Stimulated activated CD4-positive, alpha-beta T cell treated with anti-CD3 and anti-CD28 coated beads, Interleukin-2, amount 100 ng/mL, for 24 hours (primary cell): Measurements from ENCODE around the gene MBL2.
A peak's percentile ranks its signal among the peaks of the same experiment; 100 is the strongest.

Experiments used
- DNase-seq, 2 donors: peaks; one replicate each; pipeline ENCODE4 v3.0.0-alpha.2; 2020

MBL2 gene

DNA sequence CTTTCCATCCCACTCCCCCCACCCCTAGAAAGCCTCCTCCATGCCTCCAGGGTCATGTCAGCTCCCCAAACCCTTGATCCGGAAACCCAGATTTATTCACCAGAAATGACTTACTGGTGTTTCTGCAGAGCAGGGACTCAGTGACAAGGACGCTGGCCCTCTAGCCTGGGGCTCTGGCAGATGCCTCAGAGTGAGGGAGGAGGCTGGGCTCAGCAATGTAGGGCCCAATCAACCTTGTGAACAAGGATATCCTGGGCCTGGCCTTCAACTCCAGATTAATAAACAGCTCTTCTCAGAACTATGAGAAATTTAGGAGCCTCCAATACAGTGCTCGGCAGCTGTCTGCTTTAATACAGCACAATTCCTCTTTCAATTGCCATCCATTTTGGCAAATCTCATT is at the start of gene MBL2:
Gene MBL2, minus strand, starts transcription at position 162 of the 400 bp plus-strand sequence. CDS start 1,149 bp downstream, outside the sequence.
- no peak for DNase-seq

DNA sequence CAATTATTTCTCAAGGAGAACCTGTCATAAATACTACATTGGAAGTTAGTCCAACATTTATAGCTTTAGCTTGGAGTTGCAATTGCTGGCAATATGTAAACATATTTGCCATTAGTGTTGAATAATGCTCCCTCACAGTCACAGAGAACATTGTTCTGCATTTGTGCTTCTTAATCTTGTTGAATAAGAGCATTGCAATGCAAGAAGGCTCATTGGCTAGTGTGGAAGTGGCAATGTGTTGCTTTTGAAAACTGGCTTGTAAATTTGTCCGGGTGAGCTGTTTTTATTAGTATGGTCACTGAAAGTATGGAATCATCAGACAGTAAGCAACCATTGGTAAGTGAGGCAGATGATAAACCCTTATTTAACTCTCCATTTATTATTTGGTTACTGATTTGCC is 47.7 kb upstream of the MBL2 start:
- no peak for DNase-seq

DNA sequence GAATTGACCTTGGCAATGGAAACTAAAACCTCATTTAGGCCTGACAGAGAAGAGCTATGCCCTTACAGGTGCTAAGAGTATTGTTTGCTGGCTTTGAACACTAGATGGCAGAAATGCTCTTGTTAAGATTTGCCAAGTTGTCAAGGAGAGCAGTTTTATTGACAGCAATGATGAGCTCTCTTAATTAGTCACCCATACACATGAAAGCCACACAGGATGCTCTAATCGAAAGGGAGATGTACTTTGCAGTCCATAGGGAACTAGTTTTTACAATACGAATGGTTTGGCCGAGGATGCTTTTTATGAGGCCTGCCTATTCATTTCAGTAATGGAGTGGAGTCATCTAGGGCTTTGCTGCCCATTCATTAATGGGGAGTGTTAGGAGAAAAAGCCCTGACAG is 45.4 kb upstream of the MBL2 start:
- DNase-seq = no peak

DNA sequence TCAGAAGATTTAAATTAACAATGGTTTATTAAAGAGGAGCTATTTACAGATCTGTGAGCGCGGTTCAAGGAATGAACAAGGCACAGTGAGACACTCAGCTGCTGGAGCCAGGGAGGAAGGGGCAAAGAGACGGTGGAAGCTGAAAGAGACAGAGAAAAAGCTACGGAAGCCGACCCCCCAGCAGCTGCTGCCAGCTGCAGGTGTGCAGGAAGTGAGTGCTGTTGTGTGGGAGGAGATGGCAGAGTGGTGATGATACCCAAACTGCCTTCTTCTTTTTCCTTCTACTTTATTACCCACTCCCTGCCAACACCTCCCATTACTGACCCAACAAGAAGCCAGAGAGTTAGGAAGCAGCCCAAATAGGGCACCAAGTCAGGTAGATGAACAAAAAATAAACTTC is 41.9 kb upstream of the MBL2 start:
- DNase-seq = no peak

DNA sequence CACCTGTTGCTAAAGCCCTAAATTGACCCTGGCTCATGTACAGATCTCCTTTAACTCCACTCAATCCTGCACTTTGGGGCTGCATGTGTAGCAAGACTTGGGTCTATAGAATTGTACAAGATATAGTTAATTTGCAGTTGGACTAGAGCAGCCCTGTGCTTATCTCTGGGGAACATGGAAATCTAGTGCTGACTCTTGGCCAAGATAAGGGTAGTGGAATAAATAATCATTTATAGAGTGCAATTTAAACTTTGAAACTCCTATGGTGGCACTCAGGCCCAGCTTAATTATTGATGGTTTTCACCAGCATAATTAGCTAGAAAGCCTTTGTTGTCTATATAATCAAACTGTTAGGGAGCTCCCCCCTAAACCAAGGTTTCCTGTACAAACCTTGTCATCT is 39.2 kb upstream of the MBL2 start:
- DNase-seq = no peak

DNA sequence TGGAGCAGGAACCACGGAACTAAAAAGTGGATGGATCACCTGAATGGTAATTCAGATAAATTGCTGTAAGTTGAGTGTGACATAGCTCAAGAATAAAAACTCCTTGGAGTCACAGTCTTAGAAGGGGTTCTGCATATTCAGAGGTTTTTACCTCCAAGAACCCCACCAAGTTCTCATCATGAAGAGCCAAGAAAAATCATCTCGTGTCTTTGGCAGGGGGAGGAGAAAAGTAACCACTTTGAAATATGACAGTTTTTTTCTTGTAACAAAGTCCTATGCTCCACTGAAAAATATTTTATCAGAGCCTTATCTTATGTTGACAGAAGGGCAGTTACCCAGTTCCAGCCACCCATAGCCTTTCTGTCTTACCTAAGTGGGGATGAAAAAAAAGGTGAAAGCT is 38.2 kb upstream of the MBL2 start:
- no peak for DNase-seq

DNA sequence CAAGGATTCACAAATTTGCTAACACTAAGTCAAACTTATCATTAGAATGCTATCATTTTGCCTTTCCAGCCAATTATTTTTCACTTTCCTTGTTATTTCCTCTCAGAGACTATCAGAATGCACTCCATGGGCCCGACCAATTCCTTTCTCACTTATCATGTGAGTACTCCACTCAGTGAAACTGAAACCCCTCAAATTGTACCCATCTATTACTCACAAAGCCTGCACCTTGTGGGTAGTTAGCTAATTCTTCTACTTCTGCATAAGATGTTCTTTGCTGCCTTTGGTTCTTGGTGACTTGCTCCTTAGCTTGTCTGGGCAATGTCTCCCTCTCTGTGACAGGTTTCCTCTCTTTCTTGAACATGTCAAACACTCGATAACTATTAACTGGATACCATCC is 35.2 kb upstream of the MBL2 start:
- DNase-seq = no peak

DNA sequence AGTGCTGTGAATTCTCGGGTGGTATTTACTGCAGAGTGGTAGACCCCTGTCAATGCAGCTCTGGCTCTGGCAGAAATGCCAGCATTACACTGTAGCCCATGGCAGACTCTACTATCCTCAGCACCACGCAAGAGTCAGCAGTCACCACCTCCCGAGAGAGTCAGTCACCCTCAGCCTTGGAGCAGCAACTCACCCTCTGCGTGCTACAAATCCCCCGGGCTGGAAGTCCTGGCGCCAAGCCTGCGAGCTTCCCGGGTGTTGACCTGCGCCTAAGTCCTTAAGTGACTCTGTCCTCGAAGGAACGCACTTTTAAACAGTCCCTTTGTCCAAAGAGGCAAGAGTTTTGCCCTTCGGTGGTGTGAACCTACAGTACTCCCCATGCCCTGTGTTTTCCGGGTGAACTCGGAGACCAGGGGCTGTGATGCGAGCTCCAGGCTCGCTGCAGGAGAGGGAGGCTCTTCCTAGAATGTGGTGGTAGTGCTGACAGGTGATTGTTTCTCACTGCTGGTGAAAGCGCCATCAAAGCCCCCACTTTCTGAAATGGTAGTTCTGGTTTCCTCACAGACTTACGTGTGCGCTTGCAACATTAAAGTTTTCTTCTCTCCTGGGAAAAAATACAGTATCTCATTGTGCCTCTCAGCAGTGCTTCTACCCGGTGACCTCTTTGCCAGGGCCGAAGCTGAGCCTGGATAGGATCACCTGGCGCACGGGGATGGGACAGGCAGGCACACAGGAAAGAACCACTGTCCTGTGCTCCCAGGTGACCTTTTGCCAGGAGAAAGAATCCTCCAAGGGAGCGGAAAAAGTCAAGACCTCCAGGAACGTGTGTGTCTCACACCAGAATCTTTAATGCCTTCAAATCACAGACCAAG is 33.1 kb upstream of the MBL2 start:
- DNase-seq = no peak

DNA sequence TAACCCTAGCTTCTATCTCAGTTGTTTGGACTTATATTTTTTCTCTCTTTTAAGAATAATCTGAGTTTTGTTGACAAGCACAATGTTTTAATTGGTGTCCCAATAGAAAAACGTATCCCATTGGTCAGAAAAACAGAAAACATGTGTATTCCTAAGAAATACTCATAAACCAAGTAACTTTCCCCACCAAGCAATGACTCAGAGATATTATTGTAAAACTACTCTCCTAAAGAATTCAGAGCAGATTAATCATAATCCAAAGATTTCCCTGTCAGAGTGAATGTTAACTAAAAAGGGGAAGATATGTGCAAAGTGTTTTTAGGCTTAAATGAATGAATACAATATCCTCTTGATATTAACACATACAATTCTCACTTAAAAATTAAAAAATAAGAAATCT is 29.4 kb upstream of the MBL2 start:
- no peak for DNase-seq

DNA sequence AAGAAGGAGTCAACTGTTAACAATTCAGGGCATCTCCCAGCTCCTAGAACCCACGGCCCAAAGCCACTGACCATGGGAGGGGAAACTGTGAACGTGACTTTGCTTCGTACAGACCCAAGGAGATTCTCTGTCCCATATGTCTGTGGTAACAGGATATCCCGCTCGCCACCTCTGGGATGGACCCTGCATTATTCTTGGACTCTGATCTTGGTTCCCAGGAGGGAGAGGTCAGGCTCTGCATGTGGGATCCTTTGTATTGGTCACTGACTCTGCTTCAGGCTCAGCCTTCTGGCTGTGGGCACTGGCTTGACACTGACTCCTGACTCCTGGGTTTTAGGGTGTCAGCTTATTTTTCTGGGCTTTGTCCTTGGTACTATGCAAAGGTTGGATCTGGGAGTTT is 13.5 kb upstream of the MBL2 start:
- no peak for DNase-seq

DNA sequence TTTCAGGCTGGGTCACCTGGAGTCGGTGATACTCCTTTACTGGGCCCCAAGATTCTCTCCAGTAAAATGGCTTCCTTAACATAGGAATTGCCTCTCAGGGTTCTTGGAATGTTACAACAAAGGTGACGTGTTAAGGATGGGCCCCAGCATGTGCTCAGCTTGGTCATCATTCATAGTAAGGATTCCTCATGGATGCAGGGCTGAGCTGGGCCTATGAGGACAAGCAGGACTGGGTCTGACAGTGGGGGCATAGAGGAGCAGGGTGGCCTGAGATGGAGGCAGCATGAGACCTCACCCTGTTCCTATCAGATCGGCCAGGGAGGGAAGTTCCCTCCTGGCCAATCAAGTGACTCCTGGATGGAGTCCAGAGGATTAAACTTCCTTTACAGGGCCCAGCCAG is 12.8 kb upstream of the MBL2 start:
- no peak for DNase-seq

DNA sequence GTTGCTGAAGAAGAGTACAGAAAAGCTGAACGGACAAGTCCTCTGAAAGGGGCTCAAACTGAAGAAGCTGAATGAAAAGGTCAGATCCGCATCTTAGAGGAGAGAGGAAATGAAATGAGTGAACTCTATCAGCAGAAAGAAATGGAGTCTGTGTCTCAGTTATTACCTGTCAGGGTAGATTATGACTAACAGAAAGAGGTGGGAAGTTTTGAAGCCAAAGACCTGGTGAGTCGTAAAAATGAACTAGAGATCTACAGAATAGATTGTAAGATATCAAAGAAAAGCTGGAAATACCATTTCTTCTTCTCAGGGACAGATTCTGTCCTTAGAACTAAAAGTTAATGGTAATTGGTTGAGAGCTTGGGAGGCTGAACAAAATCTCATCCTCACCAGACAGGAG is 11.1 kb upstream of the MBL2 start:
- no peak for DNase-seq

DNA sequence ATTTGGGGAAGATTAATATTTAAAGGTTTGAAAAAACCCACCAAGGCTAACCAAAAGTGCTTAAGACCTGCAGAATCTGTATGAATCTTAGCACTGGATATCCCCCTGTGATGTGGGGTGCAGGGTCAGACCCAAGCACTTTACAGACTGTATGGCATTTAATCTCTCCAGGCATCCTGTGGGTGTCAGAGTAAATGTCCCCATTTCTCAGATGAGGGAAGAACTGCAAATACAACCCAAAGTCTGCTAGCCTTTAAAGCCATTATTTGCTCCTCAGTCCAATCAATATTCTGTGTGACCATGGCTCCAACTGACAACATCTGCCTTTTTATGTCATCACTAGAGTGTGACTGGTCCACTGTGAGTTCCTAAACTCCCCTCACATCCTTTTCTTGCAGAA is 10.0 kb upstream of the MBL2 start:
- DNase-seq = no peak

DNA sequence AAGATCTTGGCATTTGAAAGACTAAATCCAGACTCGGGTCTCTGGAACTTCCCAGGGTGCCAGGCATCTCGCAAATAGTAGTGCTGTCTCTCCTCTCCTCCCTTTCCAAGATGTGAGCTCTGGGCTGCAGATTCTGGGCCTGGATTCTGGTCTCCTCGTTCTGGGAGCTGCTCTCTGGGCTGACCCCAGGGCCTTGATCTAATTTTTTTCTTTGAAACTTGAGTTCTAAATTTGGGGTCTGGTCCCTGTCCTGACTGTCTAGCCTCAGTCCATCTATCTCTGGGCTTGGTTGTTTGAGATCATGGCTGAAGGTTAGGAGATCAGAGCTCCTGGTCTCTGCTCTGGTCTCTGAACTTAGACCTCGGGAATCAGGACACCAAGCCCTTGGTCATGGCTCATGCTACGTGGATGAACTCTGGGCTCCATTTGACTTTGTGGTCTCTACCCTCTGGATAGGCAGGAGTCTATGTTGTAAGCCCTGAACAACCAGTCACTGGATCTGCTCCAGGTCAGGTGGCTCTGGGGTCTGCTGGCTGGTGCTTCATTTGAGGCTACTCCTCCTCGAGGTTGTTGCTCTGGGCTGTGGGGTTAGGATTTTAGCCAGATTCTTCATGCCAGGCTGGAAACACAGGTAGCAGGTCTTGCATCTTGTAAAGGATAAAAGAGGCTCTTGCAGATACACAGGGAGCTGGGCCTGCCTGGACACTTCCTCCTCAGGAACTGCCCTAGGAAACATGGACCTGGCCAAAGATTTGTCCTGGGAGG is 8.0 kb upstream of the MBL2 start:
- no peak for DNase-seq

DNA sequence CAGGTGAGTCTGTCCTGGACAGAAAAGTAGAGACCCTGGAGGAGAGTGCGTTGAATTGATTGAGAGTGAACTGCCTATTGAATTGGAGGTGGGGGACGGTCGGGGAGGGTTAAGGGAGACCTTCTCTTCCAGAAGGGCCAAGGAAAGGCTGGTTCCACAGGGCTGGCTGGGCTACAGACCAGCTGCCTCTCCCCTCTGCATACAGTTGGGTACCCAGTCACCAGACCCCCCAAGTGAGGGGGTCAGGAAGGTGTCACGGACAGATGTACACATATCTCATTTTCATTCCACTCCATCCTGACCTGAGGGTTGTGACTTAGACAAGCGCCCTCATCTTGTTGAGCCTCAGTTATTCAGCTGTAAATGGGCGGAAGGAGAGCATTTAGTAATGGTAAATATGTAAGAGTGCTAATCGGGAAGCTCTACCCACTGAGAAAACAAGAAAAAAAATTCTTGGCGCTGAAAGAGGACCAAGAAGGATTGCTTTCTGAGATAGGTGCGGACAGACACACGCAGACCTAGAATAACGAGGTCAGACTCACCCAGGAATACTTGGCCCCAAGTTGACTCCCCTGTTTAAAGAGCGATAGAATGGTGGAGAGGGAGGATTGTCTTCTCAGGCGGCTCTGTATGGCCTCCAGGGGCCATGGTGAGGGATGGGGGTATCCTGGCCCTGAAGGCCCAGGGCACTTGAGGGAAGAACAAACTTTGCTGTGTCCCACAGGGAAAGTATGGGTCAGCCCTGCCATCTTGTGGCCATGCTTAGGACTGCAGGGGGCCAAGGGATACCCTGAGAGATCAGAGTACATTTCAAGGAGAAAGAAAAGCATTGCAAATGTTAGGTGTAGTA is 7.2 kb upstream of the MBL2 start:
- DNase-seq = peak; percentile 34 to 70

DNA sequence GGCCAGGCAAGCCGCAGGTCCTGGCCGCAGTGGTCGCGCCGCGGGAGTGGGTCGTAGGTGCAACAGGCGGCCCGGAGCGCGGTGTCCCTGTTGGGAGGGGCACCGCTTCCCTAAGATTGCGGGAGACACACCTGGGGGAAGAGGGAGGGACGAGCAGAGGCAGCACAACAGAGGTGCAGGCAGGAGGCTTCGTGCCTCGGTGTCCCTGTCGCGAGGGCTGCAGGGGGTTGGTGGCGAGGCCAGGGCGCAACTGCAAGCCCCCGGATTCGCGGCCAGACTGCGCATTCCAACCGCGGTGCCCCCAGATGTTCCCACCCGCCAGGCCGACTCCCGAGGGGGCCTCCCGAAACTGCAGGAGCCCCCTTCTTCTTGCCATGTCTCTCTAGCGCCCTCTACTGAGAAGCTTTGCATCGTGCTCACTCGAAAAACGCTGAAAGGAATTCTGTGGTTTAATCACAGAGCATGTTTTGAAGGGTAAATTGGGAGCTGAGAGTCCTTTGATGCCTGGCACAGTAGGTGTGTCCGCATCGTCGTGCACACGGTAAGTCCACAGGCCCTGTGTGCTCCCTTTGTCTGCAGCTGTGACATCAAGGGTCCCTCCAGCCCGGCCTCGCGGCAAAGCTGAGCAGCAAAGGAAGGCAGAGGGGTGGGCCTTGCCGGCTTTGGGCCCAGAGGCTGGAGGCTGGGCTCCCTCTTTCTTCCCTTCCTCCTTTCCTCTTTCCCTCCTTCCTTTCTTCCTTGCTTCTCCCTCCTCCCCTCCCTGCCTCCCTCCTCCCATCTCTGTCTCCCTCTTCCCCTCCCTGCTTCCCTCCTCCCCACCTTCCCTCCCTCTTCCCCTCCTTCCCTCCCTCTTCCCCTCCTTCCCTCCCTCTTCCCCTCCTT is 6.2 kb upstream of the MBL2 start:
- DNase-seq = no peak

DNA sequence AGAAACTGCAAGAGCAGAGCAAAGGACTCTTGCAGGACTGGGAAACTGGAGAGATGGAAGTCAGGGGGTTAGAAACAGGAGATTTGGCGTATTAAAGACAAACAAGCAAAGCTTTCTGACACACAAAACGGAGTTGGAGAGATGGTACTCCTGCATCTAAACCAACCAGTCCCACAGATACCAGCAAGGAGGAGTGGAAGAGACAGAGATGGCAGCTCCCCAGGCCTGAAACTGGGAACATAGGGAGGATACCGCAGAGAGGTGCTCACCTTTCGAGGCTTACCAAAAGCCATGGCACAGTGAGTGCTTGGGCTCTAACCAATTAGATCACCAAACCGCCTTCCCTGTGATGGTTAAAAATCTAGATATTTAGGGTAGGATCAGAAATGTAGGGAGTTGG is 4.8 kb upstream of the MBL2 start:
- DNase-seq = no peak

DNA sequence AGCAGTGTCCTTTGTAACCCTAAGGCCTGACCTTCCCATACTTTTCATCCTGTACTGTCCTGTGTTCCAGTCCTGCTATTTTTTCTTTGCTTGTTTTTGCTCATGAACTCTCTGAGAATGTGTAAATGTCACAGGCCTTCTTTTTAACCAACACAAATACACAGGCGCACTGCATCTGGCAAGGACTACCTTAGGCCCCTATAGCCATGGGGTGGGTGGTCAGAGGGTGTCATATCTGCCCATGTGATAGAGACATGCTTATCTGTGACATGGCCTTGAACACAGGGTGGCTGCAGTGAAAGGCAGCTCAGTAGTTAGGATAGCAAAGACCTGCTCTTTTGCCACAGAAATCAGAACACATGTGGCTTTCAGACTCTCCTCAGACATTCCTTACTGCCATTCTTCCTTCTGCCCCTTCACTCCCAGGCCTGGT is 3.9 kb upstream of the MBL2 start:
- no peak for DNase-seq

DNA sequence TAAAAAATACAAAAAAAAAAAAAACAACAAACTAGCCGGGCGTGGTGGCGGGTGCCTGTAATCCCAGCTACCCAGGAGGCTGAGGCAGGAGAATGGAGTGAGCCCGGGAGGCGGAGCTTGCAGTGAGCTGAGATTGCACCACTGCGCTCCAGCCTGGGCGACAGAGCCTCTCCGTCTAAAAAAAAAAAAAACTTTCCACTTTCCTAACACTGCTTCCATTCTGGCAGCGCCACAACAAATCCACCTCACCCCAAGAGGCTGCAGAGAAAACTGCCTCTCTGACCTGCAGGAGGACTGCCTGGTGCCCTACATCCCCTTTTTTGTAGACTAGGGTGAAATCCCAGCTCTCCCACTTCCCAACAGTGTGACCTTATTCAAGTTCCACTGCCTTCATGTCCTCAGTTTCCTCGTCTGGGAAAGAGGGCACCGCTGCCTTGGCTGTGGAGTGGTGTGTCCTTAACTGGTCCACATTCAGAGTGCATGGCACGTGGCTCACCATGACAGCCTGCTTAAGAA is 2.6 kb upstream of the MBL2 start:
- DNase-seq = no peak

DNA sequence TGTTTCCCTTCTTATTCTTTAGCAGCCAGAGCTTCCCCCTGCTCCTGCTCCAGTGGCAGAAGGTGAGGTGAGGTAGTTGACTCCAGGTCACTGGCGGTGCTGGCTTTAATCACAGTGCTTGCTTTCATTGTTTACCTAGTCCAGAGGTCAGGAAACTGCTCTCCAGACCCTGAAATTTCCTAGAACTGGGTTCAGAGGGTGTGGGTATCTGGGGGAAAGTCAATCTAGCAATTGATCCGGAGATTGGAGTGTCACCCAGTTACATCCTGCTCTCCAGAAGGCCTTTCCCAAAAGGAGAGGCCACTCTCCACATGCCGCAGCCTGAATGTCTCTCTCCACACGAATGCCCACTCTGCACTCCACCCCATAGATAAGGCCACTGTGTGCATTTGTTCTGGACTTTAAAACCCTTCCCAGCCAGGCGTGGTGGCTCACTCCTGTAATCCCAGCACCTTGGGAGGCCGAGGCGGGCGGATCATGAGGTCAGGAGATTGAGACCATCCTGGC is 2.1 kb upstream of the MBL2 start:
- DNase-seq = no peak

DNA sequence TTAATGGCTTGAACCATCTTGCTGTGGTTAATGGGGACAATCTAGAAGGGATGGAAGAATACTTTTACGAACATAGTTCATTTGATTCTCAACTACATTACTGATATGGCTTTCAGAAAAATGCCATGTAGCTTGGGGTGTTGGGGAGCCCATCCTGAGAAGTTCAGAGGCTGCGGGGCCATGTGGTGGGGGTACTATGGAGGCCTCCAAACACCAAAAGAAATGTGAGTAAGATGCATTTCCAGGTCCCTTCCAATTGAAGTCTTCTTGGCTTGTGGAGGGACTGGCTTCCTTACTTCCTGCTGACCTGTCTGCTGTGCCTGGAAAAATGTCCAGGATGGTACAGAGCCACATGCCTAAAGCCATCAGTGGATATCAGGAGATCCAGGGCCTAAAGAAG is 1.6 kb upstream of the MBL2 start:
- no peak for DNase-seq
